Esophagus squamous epithelium (tissue), 5 donors: ENCODE data around the gene STK17A. TPM values are rescaled to one million over a fixed set of nuclear protein-coding genes. Genes with fewer than 3 reads are reported as not detected.
A peak's percentile ranks its signal among the peaks of the same experiment; 100 is the strongest.
"Not testable (repeated sequence)": the region's sequence is repeated elsewhere in the genome, so short reads cannot be mapped to it uniquely, and the experiment has no call there.

Experiments used
- DNase-seq: peaks from one replicate; lab custom pipeline; 2025; lab: John Stamatoyannopoulos, UW
- H3K27ac ChIP-seq, 4 donors: fragments of 200-600 bp; sonication (generic); one replicate each; pipeline ENCODE4 v1.5.1; 2016 to 2019; ENCODE audit warnings: mild to moderate bottlenecking in 1 of 4
- H3K27me3 ChIP-seq, 4 donors: fragments of 200-600 bp; sonication (generic); 1 replicate in 3 of 4; 2 replicates in 1 of 4; pipeline versions ENCODE4 v1.5.1 to v1.6.0; 2017 to 2021; ENCODE audit warnings: antibody characterized with exemption in 1 of 4
- H3K36me3 ChIP-seq, 3 donors: fragments of 200-600 bp; sonication (generic); one replicate each; pipeline ENCODE4 v1.5.1; 2016 to 2019
- H3K4me1 ChIP-seq, 3 donors: fragments of 200-600 bp; sonication (generic); one replicate each; pipeline ENCODE4 v1.5.1; 2017 to 2019
- H3K4me3 ChIP-seq, 4 donors: fragments of 200-600 bp; sonication (generic); 1 replicate in 3 of 4; 2 replicates in 1 of 4; pipeline ENCODE4 v1.5.1; 2016 to 2019; ENCODE audit warnings: mild to moderate bottlenecking in 2 of 4, moderate library complexity in 1 of 4
- H3K9me3 ChIP-seq, 3 donors: fragments of 200-600 bp; sonication (generic); one replicate each; pipeline ENCODE4 v1.5.1; 2016 to 2019
- POLR2A ChIP-seq, 4 donors: fragments of 450-650 bp; IDR thresholded peaks; one replicate each; pipeline ENCODE4 v1.6.1; 2017; ENCODE audit warnings: antibody characterized with exemption in 4 of 4, mild to moderate bottlenecking in 4 of 4, moderate library complexity in 3 of 4
- WGBS, 2 donors: methylation state at CpG; one replicate each; pipeline ENCODE4 v1.1.5; 2018; 5-methylcytosine and 5-hydroxymethylcytosine counted together
- intact Hi-C: fragments of 100-400 bp; cut with DNase I; formaldehyde crosslinking; loops from one replicate; pipeline ENCODE4 v1.15.0; 2022
- total RNA-seq, 4 donors: library from RNA; depleted of rRNA; stranded (reverse); fragments of >200 nt; gene quantifications; one replicate each; pipeline ENCODE4 v1.1.0, GENCODE V29; 2016
- TF ChIP-seq, protein P1 (sequence below), 6 experiments: fragments of 450-650 bp in 4 of 6; fragments of 200-600 bp in 2 of 6; sonication (generic) in 2 of 6; IDR thresholded peaks; one replicate each; pipeline ENCODE4 v1.5.1; 2016 to 2019; ENCODE audit warnings: antibody characterized with exemption in 6 of 6, mild to moderate bottlenecking in 4 of 6, moderate library complexity in 4 of 6
- donor health status: DM: yes; HTN: yes; CAD: no.

Gene STK17A
- total RNA-seq, 4 donors from 2014 or later: 21.9 to 34.4 (median 22.8) TPM

DNA sequence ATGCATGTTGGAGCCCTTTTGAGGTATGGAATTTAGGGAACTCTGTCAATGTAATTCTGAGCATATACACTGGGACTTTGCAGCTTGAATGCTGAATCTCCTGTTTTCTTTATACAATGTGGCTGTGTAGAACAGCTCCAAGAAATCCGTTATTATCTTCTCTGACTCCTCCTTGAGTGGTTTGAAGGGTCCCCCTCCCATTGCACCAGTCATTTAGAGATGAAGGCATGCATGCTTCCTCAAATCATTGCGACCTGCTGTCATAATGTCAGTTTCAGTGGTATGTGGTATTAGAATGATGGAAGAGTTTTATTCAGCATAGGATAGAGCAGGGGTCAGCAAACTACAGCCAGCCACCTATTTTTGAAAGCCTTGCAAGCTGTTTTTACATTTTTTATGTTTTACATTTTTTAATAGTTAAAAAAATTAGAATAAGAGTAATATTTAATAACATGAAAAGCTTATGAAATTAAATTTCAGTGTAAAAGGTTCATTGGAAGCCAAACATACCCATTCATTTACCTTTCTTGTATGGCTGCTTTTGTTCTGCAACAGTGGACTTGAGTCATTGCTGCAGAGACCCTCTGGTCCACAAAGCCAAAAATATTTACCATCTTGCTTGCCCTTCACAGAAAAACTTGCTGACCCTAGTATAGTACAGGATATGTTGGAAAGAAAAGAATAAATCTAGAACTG lies 8.1 kb downstream of the STK17A start:
- Histone ChIP-seq H3K27ac (peak overlapping the region in 3 of 4 donors; percentile 33 to 63 (median 43)), H3K36me3 (peaks cover 0 to 2% (median 0%) of the 10 kb centered on the region in 3 donors), H3K27me3 (no peaks in the 10 kb centered on the region), H3K4me3 (no peak overlapping the region), H3K4me1 (peaks cover 0 to 54% (median 8%) of the 10 kb centered on the region in 3 donors), H3K9me3 (no peaks in the 10 kb centered on the region)
- 59 to 68% methylated on average over 2 of the region's 2 CpGs for WGBS, 2 donors
- intact Hi-C loops: no loop called here
- no peak for DNase-seq
- TF ChIP-seq POLR2A (IDR thresholded peaks at IDR 0.05): no peak
- TF ChIP-seq, protein P1, sequence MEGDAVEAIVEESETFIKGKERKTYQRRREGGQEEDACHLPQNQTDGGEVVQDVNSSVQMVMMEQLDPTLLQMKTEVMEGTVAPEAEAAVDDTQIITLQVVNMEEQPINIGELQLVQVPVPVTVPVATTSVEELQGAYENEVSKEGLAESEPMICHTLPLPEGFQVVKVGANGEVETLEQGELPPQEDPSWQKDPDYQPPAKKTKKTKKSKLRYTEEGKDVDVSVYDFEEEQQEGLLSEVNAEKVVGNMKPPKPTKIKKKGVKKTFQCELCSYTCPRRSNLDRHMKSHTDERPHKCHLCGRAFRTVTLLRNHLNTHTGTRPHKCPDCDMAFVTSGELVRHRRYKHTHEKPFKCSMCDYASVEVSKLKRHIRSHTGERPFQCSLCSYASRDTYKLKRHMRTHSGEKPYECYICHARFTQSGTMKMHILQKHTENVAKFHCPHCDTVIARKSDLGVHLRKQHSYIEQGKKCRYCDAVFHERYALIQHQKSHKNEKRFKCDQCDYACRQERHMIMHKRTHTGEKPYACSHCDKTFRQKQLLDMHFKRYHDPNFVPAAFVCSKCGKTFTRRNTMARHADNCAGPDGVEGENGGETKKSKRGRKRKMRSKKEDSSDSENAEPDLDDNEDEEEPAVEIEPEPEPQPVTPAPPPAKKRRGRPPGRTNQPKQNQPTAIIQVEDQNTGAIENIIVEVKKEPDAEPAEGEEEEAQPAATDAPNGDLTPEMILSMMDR (IDR thresholded peaks at IDR 0.05): no peak

DNA sequence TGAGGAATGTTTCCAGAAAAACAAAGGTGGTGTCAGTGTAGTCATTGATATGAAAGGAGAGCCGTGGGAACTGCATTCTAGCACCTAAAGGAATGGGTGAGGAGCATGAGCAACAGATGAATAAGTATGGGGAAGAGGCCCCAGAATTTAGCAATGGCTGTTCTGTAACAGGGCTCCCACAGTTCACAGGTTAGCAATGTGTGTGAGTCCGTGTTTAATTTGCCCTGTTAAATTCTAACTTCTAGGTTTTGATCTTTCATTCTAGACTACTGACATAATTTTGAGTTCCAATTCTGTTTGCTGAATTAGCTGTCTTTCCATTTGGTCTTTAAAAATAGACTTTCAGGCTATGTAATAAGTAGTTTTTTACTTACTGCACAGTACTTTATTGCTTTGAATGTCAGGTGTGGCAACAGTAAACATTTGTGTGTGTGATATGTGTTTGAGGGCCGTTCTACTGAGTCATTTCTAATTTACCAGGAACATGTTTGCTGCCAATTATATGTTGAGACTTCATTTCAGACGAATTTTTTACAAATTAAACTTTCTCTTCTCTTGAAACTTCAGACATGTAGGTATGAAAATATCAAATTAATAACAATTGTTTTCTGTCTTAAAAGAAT lies 8.8 kb downstream of the STK17A start:
- WGBS, 2 donors: 23 to 34% methylated on average over 4 of the region's 4 CpGs
- peak overlapping the region in 3 of 4 donors; percentile 33 to 63 (median 43) for H3K27ac ChIP-seq
- intact Hi-C loops: no loop called here
- DNase-seq: no peak
- TF ChIP-seq POLR2A (IDR thresholded peaks at IDR 0.05): no peak
- TF ChIP-seq, protein P1 (IDR thresholded peaks at IDR 0.05): no peak
- no peak overlapping the region for H3K4me3 ChIP-seq
- H3K27me3 ChIP-seq: no peaks in the 10 kb centered on the region
- peaks cover 0 to 48% (median 8%) of the 10 kb centered on the region in 3 donors for H3K4me1 ChIP-seq
- peaks cover 0 to 9% (median 0%) of the 10 kb centered on the region in 3 donors for H3K36me3 ChIP-seq
- no peaks in the 10 kb centered on the region for H3K9me3 ChIP-seq

DNA sequence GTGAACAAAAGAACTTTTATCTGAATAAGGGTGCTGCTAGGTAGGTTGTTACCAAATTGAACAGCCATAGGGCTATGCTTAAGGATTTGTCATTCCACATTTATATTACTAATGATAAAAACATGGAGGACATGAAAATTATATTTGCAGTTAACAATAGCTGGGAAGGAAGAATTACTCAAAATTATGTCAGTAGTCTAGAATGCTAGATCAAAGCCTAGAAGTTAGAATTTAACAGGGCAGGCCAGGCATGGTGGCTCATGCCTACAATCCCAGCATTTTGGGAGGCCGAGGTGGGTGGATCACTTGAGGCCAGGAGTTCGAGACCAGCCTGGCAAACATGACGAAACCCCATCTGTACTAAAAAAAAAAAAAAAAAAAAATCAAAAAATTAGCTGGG lies 9.4 kb downstream of the STK17A start:
- DNase-seq: no peak
- TF ChIP-seq POLR2A (IDR thresholded peaks at IDR 0.05): no peak
- TF ChIP-seq, protein P1 (IDR thresholded peaks at IDR 0.05): no peak
- intact Hi-C loops: no loop called here
- WGBS, 2 donors: 81 to 95% methylated on average over 3 of the region's 3 CpGs
- Histone ChIP-seq H3K9me3 (no peaks in the 10 kb centered on the region), H3K4me3 (no peak overlapping the region), H3K36me3 (peaks cover 0 to 16% (median 0%) of the 10 kb centered on the region in 3 donors), H3K27ac (peak overlapping the region in 2 of 4 donors; percentile 33 to 63), H3K27me3 (no peaks in the 10 kb centered on the region), H3K4me1 (peaks cover 0 to 42% (median 8%) of the 10 kb centered on the region in 3 donors)

DNA sequence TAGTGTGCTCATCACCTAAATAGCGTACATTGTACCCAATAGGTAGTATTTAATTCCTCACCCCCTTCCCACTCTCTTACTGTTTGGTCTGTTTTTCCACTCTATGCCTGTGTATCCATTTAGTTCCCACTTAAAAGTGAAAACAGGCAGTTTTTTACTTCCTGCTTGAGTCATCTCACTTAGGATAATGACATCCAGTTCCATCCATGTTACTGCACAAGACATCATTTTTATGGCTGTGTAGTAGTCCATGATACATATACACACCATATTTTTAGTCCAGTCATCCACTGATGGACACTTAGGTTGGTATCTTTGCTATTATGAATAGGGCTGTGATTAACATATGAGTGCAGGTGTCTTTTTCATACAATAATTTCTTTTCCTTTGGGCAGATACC lies 10.1 kb downstream of the STK17A start:
- 94 to 100% methylated on average over 1 of the region's 1 CpG for WGBS, 2 donors
- Histone ChIP-seq H3K9me3 (no peaks in the 10 kb centered on the region), H3K27me3 (no peaks in the 10 kb centered on the region), H3K36me3 (peaks cover 0 to 22% (median 0%) of the 10 kb centered on the region in 3 donors), H3K4me3 (no peak overlapping the region), H3K4me1 (peaks cover 0 to 38% (median 8%) of the 10 kb centered on the region in 3 donors), H3K27ac (no peak overlapping the region)
- intact Hi-C loops: no loop called here
- no peak for DNase-seq
- TF ChIP-seq, protein P1 (IDR thresholded peaks at IDR 0.05): no peak
- no peak for TF ChIP-seq POLR2A (IDR thresholded peaks at IDR 0.05)

DNA sequence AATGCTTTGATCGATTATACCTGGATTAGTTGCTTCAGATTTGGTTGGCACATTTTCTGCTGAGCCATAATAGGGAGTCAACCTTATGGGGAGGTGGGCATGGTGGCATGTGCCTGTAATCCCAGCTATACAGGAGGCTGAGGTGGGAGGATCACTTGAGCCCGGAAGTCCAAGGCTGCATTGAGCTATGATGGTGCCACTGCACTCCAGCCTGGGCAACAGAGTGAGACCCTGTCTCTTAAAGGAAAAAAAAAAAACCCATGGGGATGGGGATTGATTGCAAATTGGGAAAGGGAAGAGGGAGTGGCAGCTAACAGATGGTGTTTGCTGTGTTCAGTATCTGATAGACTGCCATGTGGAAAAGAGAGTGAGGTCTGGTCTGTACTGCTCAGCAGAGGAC lies 11.1 kb downstream of the STK17A start:
- Histone ChIP-seq H3K9me3 (no peaks in the 10 kb centered on the region), H3K36me3 (peaks cover 0 to 33% (median 0%) of the 10 kb centered on the region in 3 donors), H3K4me3 (no peak overlapping the region), H3K27ac (no peak overlapping the region), H3K4me1 (peaks cover 0 to 31% (median 8%) of the 10 kb centered on the region in 3 donors), H3K27me3 (no peaks in the 10 kb centered on the region)
- intact Hi-C loops: no loop called here
- WGBS, 2 donors: 56 to 65% methylated on average over 2 of the region's 2 CpGs
- DNase-seq: no peak
- no peak for TF ChIP-seq POLR2A (IDR thresholded peaks at IDR 0.05)
- TF ChIP-seq, protein P1 (IDR thresholded peaks at IDR 0.05): no peak

DNA sequence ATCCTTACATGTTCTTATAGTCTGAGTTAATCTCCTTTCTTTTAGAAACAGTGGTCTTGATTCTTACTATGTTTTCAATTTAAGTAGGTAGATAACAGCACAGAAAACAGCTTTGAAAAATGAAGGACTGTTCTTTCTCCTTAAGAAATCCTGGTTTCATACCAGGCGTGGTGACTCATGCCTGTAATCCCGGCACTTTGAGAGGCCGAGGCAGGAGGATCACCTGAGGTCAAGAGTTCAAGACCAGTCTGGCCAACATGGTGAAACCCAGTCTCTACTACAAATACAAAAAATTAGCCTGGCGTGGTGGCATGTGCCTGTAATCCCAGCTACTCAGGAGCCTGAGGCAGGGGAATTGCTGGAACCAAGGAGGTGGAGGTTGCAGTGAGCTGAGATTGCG lies 13.5 kb downstream of the STK17A start:
- H3K27ac ChIP-seq, DNase-seq, H3K27me3 ChIP-seq, intact Hi-C loops, H3K4me3 ChIP-seq, H3K9me3 ChIP-seq: not testable (repeated sequence)
- peaks cover 0 to 45% (median 0%) of the 10 kb centered on the region in 3 donors for H3K36me3 ChIP-seq
- H3K4me1 ChIP-seq: peaks cover 0 to 30% (median 4%) of the 10 kb centered on the region in 3 donors
- WGBS, 2 donors: 55 to 76% methylated on average over 3 to 5 of the region's 5 CpGs
